Cerebellar nuclear complex (tissue), 1 donor: ENCODE data around the gene BCL6B.
A peak's percentile ranks its signal among the peaks of the same experiment; 100 is the strongest.

ENCODE experiments used
- DNase-seq, 2 experiments: peaks; one replicate each; lab custom pipeline; 2025; lab: John Stamatoyannopoulos, UW

Gene BCL6B

DNA sequence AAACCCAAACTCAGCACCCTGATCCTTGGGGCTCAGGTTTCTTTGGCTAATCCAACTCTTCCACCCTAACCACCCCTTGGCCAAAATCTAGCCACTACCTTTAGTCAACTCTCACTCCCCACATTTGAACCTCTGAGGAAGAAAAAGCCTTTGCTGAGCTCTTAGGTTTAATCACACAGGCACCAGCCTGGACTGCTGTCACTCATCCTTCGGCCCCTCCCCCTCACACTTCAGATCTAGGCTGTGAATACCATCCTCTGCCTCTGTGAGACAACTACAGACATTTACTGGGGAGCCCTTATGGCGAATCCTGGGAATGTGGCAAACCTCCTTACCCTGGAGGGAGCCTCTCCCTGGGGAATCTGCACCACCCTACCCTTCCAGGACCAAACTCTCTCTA lies 15.7 kb upstream of the BCL6B start:
- DNase-seq = no peak

- DNase-seq = no peak
Observed at GRCh38 chr17:7010523-7010922, 12.3 kb upstream of the BCL6B start.

GRCh38 chr17:7011415-7011814 lies 11.4 kb upstream of the BCL6B start:
- no peak for DNase-seq

DNA sequence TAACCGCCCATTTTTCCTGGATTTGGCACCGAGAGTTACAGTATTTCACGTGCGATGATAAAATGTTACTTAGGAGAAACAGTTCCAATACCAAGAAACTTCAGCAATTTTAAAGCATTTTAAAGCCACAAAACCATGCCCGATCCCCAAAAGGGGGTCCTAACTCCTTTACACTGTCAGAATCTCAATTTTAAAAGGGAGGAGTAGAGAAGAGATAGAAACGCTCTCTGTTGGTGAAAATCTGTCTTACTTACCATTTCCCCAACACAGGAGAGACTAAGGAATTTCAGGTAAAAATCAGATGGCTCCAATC lies 11.0 kb upstream of the BCL6B start:
- no peak for DNase-seq

DNA sequence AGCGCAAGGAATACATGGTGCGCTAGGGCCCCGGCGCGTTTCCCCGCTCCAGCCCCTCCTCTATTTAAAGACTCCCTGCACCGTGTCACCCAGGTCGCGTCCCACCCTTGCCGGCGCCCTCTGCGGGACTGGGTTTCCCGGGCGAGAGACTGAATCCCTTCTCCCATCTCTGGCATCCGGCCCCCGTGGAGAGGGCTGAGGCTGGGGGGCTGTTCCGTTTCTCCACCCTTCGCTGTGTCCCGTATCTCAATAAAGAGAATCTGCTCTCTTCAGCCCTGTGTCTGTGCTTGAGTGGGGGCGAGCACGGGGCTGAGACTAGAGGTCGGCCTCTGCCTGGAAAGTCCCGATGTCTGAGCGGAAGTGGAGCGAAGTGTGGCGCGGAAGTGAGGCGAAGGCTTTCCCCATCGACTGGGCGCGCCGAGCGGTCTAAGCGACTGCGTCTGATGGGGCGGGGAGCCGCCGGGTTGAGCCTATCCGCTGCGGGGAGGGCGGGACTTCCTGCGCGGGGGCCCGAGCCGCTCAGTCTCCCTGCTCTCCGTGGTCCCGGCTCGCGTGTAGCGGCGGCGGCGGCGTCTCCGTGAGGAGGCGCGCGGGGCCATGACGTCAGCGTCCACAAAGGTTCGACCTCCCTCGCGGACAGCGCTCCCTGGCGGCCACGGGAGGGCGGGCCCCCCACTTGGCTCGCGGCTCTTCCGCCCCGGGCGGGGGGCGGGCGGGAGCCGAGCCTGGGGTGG lies 8.4 kb upstream of the BCL6B start:
- peak; percentile 81 to 91 for DNase-seq

DNA sequence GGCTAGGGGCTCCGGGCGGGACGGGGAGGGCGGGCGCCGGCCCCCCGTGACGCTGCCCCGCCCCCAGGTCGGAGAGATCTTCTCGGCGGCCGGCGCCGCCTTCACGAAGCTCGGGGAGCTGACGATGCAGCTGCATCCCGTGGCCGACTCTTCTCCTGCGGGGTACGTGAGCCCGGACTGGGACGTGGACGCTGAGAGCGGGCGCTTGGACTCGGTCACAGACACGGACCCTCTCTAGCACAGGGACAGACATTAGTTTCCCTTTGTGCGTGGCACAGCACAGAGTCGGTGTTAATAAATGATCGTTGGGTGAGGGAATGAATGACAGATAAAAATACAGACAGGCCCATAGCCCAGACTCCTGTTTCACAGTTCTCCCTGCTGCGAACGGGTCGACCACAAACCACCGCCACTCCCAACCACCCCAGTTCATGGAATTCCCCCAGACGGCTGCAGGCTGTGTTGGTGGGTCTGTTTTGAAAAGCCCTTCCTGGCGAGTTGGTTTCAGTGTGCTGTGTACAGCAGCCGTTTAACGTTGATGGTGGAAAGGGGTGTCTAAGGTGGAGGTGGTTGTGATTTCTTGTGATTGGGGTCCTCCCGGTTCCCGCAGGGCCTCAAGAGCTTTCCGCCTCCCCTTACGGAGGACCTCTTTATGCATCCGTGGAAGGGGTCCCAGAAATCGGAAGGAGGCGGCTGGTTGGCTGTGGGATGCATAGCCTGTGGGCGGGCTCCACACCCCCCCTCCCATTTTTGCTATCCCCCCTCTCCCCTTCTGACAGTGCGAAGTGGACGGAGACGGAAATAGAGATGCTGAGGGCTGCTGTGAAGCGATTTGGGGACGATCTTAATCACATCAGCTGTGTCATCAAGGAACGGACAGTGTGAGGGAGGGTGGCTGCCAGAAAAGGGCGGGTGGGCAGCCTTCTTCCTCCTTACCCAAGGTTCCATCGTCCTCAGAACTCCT lies 7.6 kb upstream of the BCL6B start:
- DNase-seq = no peak

GRCh38 chr17:7016418-7016817 lies 6.4 kb upstream of the BCL6B start:
- DNase-seq = no peak

GRCh38 chr17:7016886-7017826 lies 5.7 kb upstream of the BCL6B start:
- no peak for DNase-seq

DNA sequence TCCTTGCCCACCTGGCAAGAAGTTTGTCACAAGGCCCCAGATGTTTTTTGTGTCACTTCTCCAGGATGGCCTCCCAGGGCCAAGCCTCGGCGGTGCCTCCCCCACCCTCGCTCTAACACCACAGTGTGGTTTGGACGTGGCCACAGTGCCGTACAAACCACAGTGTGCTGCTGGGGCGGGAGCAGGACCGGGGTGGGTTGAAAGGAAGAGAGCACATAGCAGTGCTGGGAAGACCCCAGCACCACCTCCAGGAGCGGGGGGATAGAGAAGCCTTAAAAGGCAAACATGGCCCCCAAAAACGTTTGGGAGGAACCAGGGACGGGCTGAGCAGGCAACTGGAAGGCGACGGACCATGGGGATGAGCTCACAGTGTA lies 5.0 kb upstream of the BCL6B start:
- DNase-seq = no peak

- DNase-seq = no peak
Observed at GRCh38 chr17:7018331-7018964, 4.4 kb upstream of the BCL6B start.

DNA sequence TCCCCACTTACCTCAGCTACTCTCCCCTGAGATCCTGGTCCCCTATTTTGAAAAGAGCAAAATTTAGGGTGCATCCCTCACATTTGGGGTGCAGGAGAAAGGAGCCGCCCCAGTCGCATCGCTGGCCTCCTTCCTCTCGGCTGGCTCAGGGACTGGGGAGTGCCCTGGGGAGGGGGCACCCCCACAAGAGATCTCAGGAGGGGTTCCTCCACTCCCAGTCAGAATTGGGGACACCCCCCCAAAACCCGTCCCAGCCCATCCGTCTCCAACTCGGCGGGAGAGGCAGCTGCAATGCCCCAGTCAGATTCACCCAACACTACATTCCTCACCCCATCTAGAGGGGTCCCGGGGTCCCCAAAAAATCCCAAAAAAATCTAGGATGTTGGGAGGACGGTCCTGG lies 3.5 kb upstream of the BCL6B start:
- DNase-seq = no peak

- no peak for DNase-seq
Observed at GRCh38 chr17:7019839-7020519, 2.9 kb upstream of the BCL6B start.

DNA sequence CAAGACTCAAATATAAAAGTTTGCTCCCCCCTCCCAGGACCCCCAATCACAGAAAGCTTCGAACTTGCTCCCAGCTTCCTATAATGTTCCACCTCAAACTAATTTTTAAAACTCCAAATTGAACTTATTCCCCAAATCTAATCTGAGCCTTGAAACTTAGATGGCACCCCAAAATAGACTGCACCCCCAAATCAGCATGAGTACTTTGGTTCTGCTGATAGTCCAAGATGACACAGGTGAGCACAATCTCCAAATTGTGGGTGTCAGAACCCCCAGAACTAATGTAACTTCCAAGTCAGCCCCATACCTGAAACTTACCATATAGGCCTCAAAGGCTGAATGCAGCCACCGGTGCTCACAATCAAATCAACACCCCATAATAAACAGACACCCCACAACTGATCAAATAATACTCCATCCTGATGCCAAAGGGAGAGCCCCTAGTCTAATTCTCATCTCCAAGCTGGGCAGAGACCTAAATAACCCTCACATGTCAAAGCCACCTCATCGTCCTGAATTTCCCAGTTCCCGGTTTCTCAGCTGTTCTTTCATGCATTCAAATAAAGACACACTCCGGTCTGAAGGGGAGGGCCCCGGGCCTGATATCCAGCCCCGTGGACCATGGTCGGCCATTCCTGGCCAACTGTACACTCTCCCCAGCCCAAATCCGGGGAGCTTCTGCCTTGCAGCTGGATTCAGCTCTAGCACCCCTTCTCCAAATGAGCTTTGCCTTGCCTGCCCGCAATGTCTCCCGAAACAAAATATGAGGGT lies 1.8 kb upstream of the BCL6B start:
- no peak for DNase-seq

GRCh38 chr17:7021993-7022778 lies 664 bp upstream of the BCL6B start:
- no peak for DNase-seq

DNA sequence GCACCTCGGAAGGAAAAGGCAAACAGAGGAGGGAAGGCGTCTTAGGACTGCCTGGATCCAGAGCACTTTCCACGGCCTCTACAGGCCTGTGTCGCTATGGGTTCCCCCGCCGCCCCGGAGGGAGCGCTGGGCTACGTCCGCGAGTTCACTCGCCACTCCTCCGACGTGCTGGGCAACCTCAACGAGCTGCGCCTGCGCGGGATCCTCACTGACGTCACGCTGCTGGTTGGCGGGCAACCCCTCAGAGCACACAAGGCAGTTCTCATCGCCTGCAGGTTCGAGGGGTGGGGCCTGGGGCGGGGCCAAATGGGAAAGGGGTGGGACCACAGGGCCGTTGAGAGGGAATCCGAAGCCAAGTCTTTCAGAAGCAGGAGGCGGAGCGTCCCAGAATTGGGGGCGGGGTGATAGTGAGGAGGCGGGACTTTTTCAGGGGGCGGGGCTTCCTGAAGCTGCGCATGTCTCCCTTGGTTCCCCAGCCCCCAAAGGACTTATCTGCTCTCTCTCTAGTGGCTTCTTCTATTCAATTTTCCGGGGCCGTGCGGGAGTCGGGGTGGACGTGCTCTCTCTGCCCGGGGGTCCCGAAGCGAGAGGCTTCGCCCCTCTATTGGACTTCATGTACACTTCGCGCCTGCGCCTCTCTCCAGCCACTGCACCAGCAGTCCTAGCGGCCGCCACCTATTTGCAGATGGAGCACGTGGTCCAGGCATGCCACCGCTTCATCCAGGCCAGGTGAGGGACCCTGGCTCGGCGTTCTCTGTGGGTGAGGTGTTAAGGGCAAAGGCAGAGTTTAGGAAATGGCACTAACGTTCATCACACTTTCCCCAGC lies 939 bp downstream of the BCL6B start:
- DNase-seq = no peak

DNA sequence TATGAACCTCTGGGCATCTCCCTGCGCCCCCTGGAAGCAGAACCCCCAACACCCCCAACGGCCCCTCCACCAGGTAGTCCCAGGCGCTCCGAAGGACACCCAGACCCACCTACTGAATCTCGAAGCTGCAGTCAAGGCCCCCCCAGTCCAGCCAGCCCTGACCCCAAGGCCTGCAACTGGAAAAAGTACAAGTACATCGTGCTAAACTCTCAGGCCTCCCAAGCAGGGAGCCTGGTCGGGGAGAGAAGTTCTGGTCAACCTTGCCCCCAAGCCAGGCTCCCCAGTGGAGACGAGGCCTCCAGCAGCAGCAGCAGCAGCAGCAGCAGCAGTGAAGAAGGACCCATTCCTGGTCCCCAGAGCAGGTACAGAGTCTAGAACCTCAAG lies 1.5 kb downstream of the BCL6B start:
- DNase-seq = no peak

DNA sequence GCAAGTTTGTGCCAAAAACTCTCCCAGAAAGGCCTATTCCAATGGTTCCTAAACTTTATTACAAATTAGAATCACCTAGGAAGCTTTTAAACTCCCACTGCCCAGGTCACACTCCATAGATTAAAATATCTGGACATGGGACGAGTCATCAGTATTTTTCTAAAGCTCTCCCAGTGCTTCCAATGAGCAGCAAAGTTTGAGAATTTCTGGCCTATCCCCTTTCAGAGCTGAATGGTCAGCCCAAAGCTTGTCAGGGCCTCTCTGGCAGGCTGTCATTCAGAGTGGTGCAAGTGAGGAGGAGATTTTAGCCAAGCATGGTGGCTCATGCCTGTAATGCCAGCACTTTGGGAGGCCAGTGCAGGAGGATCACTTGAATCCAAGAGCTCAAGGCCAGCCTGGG lies 2.4 kb downstream of the BCL6B start:
- no peak for DNase-seq

DNA sequence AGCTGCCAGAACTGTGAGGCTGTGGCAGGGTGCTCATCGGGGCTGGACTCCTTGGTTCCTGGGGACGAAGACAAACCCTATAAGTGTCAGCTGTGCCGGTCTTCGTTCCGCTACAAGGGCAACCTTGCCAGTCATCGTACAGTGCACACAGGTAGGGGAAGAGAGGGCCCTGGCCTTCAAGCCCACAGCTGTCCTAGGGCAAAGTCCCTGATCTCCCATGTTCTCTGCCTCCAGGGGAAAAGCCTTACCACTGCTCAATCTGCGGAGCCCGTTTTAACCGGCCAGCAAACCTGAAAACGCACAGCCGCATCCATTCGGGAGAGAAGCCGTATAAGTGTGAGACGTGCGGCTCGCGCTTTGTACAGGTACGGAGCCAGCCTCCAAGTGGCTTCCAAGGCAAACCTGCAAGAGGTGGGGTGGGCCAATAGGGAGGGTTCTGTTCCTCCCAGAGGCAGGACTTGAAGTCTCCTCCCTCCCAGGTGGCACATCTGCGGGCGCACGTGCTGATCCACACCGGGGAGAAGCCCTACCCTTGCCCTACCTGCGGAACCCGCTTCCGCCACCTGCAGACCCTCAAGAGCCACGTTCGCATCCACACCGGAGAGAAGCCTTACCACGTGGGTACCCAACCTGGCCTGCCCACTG lies 3.7 kb downstream of the BCL6B start:
- no peak for DNase-seq
